ENCODE results near the gene EFCAB13.

- TF ChIP-seq, protein P1, sequence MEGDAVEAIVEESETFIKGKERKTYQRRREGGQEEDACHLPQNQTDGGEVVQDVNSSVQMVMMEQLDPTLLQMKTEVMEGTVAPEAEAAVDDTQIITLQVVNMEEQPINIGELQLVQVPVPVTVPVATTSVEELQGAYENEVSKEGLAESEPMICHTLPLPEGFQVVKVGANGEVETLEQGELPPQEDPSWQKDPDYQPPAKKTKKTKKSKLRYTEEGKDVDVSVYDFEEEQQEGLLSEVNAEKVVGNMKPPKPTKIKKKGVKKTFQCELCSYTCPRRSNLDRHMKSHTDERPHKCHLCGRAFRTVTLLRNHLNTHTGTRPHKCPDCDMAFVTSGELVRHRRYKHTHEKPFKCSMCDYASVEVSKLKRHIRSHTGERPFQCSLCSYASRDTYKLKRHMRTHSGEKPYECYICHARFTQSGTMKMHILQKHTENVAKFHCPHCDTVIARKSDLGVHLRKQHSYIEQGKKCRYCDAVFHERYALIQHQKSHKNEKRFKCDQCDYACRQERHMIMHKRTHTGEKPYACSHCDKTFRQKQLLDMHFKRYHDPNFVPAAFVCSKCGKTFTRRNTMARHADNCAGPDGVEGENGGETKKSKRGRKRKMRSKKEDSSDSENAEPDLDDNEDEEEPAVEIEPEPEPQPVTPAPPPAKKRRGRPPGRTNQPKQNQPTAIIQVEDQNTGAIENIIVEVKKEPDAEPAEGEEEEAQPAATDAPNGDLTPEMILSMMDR (IDR thresholded peaks at IDR 0.05): no peak
- no peak for TF ChIP-seq POLR2A (IDR thresholded peaks at IDR 0.05)
Observed at GRCh38 chr17:47291242-47291873, 32.4 kb upstream of the EFCAB13 start.
